Measurements from ENCODE around the gene SARM1.

Gene SARM1

GRCh38 chr17:28345419-28346198 lies 25.9 kb upstream of the SARM1 start:
- no peak overlapping the region for H3K4me3 ChIP-seq (ENCODE audit: control insufficient read depth, low read depth, low read length)
- TF ChIP-seq CTCF (conservative IDR thresholded peaks at IDR 0.05; ENCODE audit: control insufficient read depth, insufficient read depth, low read depth, low read length) = no peak
- DNase-seq (ENCODE audit: low read depth) = no peak

- no peak for TF ChIP-seq CTCF (conservative IDR thresholded peaks at IDR 0.05; ENCODE audit: control insufficient read depth, insufficient read depth, low read depth, low read length)
- DNase-seq (ENCODE audit: low read depth) = no peak
- no peak overlapping the region for H3K4me3 ChIP-seq (ENCODE audit: control insufficient read depth, low read depth, low read length)
Measured at GRCh38 chr17:28346199-28346580, 25.3 kb upstream of the SARM1 start.

- DNase-seq (ENCODE audit: low read depth) = no peak
- H3K4me3 ChIP-seq (ENCODE audit: control insufficient read depth, low read depth, low read length) = no peak overlapping the region
- peak; percentile 54 for TF ChIP-seq CTCF (conservative IDR thresholded peaks at IDR 0.05; ENCODE audit: control insufficient read depth, insufficient read depth, low read depth, low read length)
Measured at GRCh38 chr17:28346746-28347246, 24.7 kb upstream of the SARM1 start.

GRCh38 chr17:28347261-28347891 lies 24.1 kb upstream of the SARM1 start:
- DNase-seq (ENCODE audit: low read depth) = peak; percentile 89
- no peak for TF ChIP-seq CTCF (conservative IDR thresholded peaks at IDR 0.05; ENCODE audit: control insufficient read depth, insufficient read depth, low read depth, low read length)
- no peak overlapping the region for H3K4me3 ChIP-seq (ENCODE audit: control insufficient read depth, low read depth, low read length)

- no peak overlapping the region for H3K4me3 ChIP-seq (ENCODE audit: control insufficient read depth, low read depth, low read length)
- no peak for DNase-seq (ENCODE audit: low read depth)
- TF ChIP-seq CTCF (conservative IDR thresholded peaks at IDR 0.05; ENCODE audit: control insufficient read depth, insufficient read depth, low read depth, low read length) = no peak
Measured at GRCh38 chr17:28348979-28349378, 22.5 kb upstream of the SARM1 start.

- no peak for DNase-seq (ENCODE audit: low read depth)
- no peak overlapping the region for H3K4me3 ChIP-seq (ENCODE audit: control insufficient read depth, low read depth, low read length)
- TF ChIP-seq CTCF (conservative IDR thresholded peaks at IDR 0.05; ENCODE audit: control insufficient read depth, insufficient read depth, low read depth, low read length) = no peak
Measured at GRCh38 chr17:28350271-28350670, 21.2 kb upstream of the SARM1 start.

Data from fibroblast of mammary gland (primary cell).